GM21515 (cell line): ENCODE results near the gene HHEX.

Experiments used
- ATAC-seq: cut with Tn5 transposase; IDR thresholded peaks from one replicate; pipeline ENCODE4 v1.9.1; 2021; ENCODE audit not compliant: unreplicated experiment

HHEX gene

GRCh38 chr10:92692697-92693533, 3.2 kb downstream of the HHEX start:
- ATAC-seq = no peak

GRCh38 chr10:92693534-92693893, 3.8 kb downstream of the HHEX start:
- no peak for ATAC-seq

- no peak for ATAC-seq
Observed at GRCh38 chr10:92695679-92696605, 6.2 kb downstream of the HHEX start.

GRCh38 chr10:92696606-92697383, 7.0 kb downstream of the HHEX start:
- no peak for ATAC-seq

GRCh38 chr10:92697663-92698511, 8.1 kb downstream of the HHEX start:
- ATAC-seq = no peak

GRCh38 chr10:92699193-92699517, 9.4 kb downstream of the HHEX start:
- no peak for ATAC-seq

GRCh38 chr10:92699518-92700381, 10.0 kb downstream of the HHEX start:
- no peak for ATAC-seq

GRCh38 chr10:92702301-92702916, 12.7 kb downstream of the HHEX start:
- ATAC-seq = no peak

- no peak for ATAC-seq
Observed at GRCh38 chr10:92712016-92712889, 22.5 kb downstream of the HHEX start.

- no peak for ATAC-seq
Observed at GRCh38 chr10:92714152-92714845, 24.5 kb downstream of the HHEX start.

- no peak for ATAC-seq
Observed at GRCh38 chr10:92714872-92715271, 25.1 kb downstream of the HHEX start.

- ATAC-seq = no peak
Observed at GRCh38 chr10:92719991-92720830, 30.5 kb downstream of the HHEX start.

GRCh38 chr10:92720831-92721165, 31.0 kb downstream of the HHEX start:
- no peak for ATAC-seq

- no peak for ATAC-seq
Observed at GRCh38 chr10:92722349-92722748, 32.6 kb downstream of the HHEX start.

- no peak for ATAC-seq
Observed at GRCh38 chr10:92727141-92727540, 37.4 kb downstream of the HHEX start.

- ATAC-seq = no peak
Observed at GRCh38 chr10:92727550-92727949, 37.8 kb downstream of the HHEX start.

GRCh38 chr10:92729886-92730285, 40.1 kb downstream of the HHEX start:
- ATAC-seq = peak; percentile 85
